GM19372 (cell line): ENCODE measurements around the gene SMAP1.

ENCODE experiments used
- ATAC-seq: cut with Tn5 transposase; IDR thresholded peaks from one replicate; pipeline ENCODE4 v1.9.1; 2021; ENCODE audit warnings: mild to moderate bottlenecking, low read depth, moderate library complexity; ENCODE audit not compliant: unreplicated experiment

Gene SMAP1

GRCh38 chr6:70838907-70839285 is 171.2 kb downstream of the SMAP1 start:
- no peak for ATAC-seq

GRCh38 chr6:70839286-70840266 is 171.9 kb downstream of the SMAP1 start:
- no peak for ATAC-seq

GRCh38 chr6:70841112-70841511 is 173.4 kb downstream of the SMAP1 start:
- ATAC-seq, result no peak

DNA sequence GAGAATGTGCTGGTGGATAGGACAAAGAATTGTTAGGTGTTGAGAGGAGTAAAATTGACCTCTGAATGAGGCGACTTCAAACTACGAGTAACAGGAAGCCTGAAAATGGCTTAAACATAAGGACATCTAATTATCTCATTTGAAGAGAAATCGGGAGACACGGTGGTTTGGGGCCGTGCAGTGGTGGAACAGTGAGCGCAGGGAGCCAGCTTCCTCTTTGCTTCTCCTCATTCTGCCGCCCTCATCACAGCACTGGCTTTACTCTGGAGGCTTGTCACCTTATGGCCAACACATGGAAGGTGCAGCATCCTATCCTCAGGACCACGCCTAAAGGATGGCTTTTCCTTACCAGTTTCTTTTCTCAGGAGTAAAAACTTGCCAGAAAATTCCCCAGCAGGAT is 174.9 kb downstream of the SMAP1 start:
- no peak for ATAC-seq

GRCh38 chr6:70843328-70843918 is 175.7 kb downstream of the SMAP1 start:
- ATAC-seq, result no peak

- no peak for ATAC-seq
These were observed 176.6 kb downstream of the SMAP1 start for GRCh38 chr6:70844301-70844700.

DNA sequence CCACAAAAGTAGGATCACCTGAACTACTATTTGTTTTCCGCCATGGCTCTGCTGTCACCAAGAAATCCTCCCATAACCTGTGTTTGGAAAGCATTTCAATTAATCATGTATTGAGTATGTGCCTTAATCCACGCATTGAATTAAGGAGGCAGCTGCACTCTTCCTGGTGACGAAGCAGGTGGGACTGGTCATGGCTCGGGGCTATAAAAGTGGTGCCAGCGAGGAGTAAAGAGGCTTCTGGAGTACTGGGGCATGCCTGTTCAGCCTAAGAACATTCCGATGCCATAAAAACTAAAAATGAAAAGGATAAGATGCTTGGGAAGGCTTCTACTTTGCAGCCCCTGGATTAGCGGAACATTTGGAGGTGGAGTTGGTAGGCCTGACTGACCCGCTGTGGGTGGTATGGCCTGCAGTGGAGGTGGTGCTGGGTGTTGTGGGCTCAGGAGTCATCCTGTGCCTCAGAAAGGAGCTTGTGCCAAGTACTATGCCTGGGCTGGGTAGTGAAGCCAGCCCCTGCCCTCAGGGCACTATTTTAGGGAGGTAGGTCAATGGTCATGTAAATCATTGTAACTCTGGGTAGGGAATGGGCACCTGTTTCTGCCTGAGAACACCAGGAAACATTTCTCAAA is 178.6 kb downstream of the SMAP1 start:
- ATAC-seq, result no peak

- no peak for ATAC-seq
These were observed 179.7 kb downstream of the SMAP1 start for GRCh38 chr6:70847106-70848084.

- no peak for ATAC-seq
These were observed 181.8 kb downstream of the SMAP1 start for GRCh38 chr6:70849348-70850069.

GRCh38 chr6:70852667-70853246 is 185.1 kb downstream of the SMAP1 start:
- no peak for ATAC-seq

- peak; percentile 100 for ATAC-seq
These were observed 189.8 kb downstream of the SMAP1 start for GRCh38 chr6:70857387-70858077.

DNA sequence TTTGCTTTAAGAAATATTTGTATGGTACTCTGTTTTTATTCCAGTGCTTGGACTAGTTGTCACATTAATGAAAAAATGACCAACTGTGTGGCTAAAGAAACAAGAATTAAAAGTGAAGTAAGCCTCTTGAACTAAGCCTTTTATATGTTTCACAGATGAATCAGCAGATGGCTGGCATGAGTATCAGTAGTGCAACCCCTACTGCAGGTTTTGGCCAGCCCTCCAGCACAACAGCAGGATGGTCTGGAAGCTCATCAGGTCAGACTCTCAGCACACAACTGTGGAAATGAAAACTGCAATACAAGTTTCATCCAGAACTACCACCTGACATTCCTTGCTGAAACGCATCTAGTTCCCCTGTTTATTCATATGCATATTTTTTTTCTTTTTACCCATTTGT is 192.4 kb downstream of the SMAP1 start:
- ATAC-seq, result no peak

DNA sequence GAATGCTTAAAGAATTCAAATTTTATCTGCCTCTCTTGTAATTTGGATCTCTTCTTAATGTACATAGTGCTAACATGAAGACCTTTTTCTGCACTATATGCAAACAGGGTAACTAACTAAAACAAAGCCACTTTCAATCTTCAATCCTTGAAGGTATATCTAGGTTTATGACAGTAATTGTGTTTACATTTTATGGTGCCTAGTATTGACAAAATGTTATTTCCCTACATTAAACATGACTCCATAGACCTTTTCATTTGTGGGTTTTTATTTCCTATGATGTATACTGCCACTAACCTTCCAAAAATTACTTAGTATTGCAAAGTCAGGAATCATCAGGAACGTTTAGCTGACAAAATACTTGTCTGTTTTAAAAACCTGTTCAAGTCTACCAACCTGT is 193.2 kb downstream of the SMAP1 start:
- ATAC-seq, result no peak

- ATAC-seq, result no peak
These were observed 195.7 kb downstream of the SMAP1 start for GRCh38 chr6:70863343-70863742.

GRCh38 chr6:70864401-70864800 is 196.7 kb downstream of the SMAP1 start:
- no peak for ATAC-seq

DNA sequence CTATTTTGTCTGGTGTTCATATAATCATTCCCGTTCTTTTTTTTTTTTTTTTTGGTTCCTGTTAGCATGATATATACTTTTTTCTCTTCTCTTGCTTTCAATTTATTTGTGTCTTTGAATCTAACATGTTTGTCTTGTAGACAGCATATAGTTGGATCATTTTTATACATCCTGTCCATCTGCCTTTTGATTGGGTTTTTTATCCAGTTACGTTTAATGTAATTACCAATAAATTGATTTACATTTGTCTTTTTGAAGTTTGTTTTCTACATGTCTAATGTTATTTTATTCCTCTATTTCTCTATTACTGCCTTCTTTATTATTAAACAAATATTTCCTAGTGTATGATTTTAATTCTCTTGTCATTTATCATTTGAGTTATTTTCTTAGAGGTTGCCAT is 204.8 kb downstream of the SMAP1 start:
- no peak for ATAC-seq

DNA sequence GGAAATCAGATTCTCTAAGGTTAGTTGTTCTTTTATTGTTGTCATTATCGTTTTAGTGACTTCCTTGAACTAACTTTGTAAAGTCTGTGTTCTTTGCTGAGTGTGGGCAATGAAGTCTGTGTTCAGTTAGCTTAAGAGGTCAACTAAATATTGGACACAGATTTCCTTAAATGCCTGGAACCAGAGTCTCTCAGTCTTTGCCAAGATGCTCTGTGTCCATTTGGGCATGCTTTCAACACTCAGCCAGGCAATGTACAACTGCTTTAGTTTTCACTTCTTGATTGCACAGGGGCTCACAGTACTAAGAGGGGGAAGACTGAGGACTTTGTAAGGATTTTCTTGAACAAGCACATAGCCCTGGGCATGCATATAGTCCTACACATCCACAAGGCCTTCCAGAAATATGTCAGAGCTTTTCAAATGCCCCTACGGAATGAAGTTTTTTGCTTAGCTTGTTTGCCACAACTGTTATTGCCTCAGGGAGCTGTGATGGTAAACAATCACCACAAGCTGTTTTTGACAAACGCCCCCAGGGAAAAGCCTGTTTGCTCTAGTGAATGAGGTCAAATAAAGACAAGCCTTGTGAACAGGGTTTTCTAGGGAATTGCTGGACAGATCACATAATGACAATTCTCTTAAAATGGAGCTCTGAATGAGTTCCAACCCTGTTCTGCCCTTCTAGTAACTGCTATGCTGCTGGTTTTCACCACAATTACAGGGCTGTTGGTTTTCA is 206.7 kb downstream of the SMAP1 start:
- no peak for ATAC-seq

GRCh38 chr6:70879496-70879895 is 211.8 kb downstream of the SMAP1 start:
- ATAC-seq, result no peak
